ENCODE results near the gene ANAPC15. TPM values are rescaled to one million over a fixed set of nuclear protein-coding genes. Genes with fewer than 3 reads are reported as not detected.

ANAPC15 gene
- total RNA-seq, 5 donors from 2014 or later (not counting 1 experiment from before 2014, with no cell fraction given): 44.8 to 51.0 (median 47.7) TPM

DNA sequence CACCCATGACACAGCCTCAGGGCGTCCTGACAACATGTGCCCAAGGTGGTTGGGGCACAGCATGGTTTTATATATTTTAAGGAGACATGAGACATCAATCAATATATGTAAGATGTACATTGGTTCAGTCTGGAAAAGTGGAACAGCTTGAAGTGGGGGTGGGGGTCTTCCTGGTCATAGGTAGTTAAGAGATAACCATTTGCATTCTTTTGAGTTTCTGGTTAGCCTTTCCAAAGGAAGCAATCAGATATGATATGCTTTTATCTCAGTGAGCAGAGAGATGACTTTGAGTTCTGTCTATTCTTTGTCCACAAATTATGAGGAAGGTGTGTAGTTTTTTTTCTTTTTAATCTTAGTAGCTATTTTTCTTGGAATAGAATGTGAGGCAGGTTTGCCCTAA, 10.1 kb upstream of the ANAPC15 start:
- Histone ChIP-seq H3K27ac (ENCODE audit: low read length) (no peak overlapping the region), H3K4me3 (ENCODE audit: control insufficient read depth in 1 of 2, extremely low read depth in 1 of 2, low read length in 1 of 2) (no peak overlapping the region), H3K36me3 (ENCODE audit: control insufficient read depth in 2 of 2, extremely low read depth in 1 of 2, insufficient read depth in 1 of 2, low read length in 1 of 2) (no peaks in the 10 kb centered on the region), H3K4me1 (ENCODE audit: control insufficient read depth in 1 of 2, extremely low read depth in 1 of 2, insufficient read depth in 2 of 2, low read length in 2 of 2) (no peaks in the 10 kb centered on the region), H3K9me3 (no peaks in the 10 kb centered on the region), H3K27me3 (replicated peaks in 1 of 2; ENCODE audit: control insufficient read depth in 2 of 2, extremely low read depth in 1 of 2, insufficient read depth in 2 of 2, low read length in 1 of 2) (peaks cover 0 to 24% of the 10 kb centered on the region in 2 experiments)
- DNase-seq: no peak
- no CpG with 5 or more reads among the region's 1 CpG for WGBS (ENCODE audit: insufficient coverage)
- CTCF ChIA-PET: no interaction called here
- no peak for ATAC-seq (replicated peaks in 1 of 4)
- POLR2A ChIA-PET: no interaction called here
- H3K27me3 Mint-ChIP-seq: peaks cover 8 to 13% of the 10 kb centered on the region in 2 donors
- no peaks in the 10 kb centered on the region for H3K36me3 Mint-ChIP-seq
- H3K9me3 Mint-ChIP-seq: peaks cover 0 to 4% (median 1%) of the 10 kb centered on the region in 3 donors
- H3K4me3 Mint-ChIP-seq: no peak overlapping the region
- no peaks in the 10 kb centered on the region for H3K4me1 Mint-ChIP-seq
- no peak overlapping the region for H3K27ac Mint-ChIP-seq

DNA sequence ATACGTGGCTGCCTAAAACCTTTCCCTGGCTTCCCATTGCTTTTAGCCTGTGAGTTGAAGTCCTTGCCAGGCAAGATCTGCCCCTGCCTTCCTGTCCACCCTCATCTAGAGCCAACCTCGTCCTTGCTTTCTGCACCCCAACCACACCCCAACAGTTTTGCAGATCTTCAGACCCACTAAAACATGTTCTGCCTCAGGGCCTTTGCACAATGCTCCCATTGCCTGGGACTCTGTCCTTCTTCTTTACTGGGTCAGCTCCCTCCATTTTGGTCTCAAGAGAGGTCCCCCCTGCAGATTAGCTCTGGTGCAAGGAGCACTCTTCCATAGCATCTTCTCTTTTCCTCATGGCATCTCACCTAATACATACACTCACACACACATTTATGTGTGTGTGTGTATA, 8.4 kb upstream of the ANAPC15 start:
- Mint-ChIP-seq H3K9me3 (no peaks in the 10 kb centered on the region), H3K4me1 (no peaks in the 10 kb centered on the region), H3K4me3 (no peak overlapping the region), H3K36me3 (no peaks in the 10 kb centered on the region), H3K27ac (no peak overlapping the region), H3K27me3 (peaks cover 15 to 21% of the 10 kb centered on the region in 2 donors)
- no peak overlapping the region for H3K4me3 ChIP-seq (ENCODE audit: control insufficient read depth in 1 of 2, extremely low read depth in 1 of 2, low read length in 1 of 2)
- H3K4me1 ChIP-seq (ENCODE audit: control insufficient read depth in 1 of 2, extremely low read depth in 1 of 2, insufficient read depth in 2 of 2, low read length in 2 of 2): no peaks in the 10 kb centered on the region
- H3K27me3 ChIP-seq (replicated peaks in 1 of 2; ENCODE audit: control insufficient read depth in 2 of 2, extremely low read depth in 1 of 2, insufficient read depth in 2 of 2, low read length in 1 of 2): peaks cover 0 to 30% of the 10 kb centered on the region in 2 experiments
- 70% methylated on average over 2 of the region's 2 CpGs for WGBS (ENCODE audit: insufficient coverage)
- no peaks in the 10 kb centered on the region for H3K9me3 ChIP-seq
- DNase-seq (no peak), ATAC-seq (replicated peaks in 1 of 4) (no peak)
- no peak overlapping the region for H3K27ac ChIP-seq (ENCODE audit: low read length)
- ChIA-PET CTCF (no interaction called here), POLR2A (no interaction called here)
- H3K36me3 ChIP-seq (ENCODE audit: control insufficient read depth in 2 of 2, extremely low read depth in 1 of 2, insufficient read depth in 1 of 2, low read length in 1 of 2): no peaks in the 10 kb centered on the region

DNA sequence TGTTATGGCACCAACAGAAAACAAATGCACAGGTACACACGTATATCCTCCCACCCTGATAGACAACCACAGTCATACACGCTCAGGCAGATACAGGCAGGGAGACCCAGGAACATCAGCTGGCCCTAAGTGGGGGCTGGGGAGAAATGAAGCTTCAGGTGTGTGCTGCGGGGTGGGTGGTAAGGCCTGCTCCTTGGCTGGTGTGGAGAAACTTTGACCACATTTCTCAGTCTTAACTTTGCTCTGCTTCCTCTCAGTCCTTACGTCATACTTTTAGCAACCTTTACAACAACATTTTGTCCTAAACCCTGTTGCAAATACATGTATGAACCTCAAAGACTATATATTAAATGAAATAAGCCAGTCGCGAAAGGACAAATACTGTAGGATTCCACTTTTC, 6.7 kb upstream of the ANAPC15 start:
- H3K27ac ChIP-seq (ENCODE audit: low read length): no peak overlapping the region
- Mint-ChIP-seq H3K36me3 (no peaks in the 10 kb centered on the region), H3K4me1 (no peaks in the 10 kb centered on the region), H3K9me3 (no peaks in the 10 kb centered on the region), H3K27ac (no peak overlapping the region), H3K4me3 (no peak overlapping the region), H3K27me3 (peaks cover 15 to 21% of the 10 kb centered on the region in 2 donors)
- H3K36me3 ChIP-seq (ENCODE audit: control insufficient read depth in 2 of 2, extremely low read depth in 1 of 2, insufficient read depth in 1 of 2, low read length in 1 of 2): no peaks in the 10 kb centered on the region
- ChIA-PET CTCF (interaction anchor here in 1 of 2 donors (0.6 kb wide), 1 partner anchor 25 kb away, joined by 4 read pairs; no protein-coding TSS in a partner anchor), POLR2A (interaction anchor here in 1 of 2 donors (0.5 kb wide), 1 partner anchor 10 kb away, joined by 3 read pairs; no protein-coding TSS in a partner anchor)
- ATAC-seq (replicated peaks in 1 of 4) (no peak), DNase-seq (no peak)
- H3K27me3 ChIP-seq (replicated peaks in 1 of 2; ENCODE audit: control insufficient read depth in 2 of 2, extremely low read depth in 1 of 2, insufficient read depth in 2 of 2, low read length in 1 of 2): peaks cover 0 to 26% of the 10 kb centered on the region in 2 experiments
- WGBS (ENCODE audit: insufficient coverage): no CpG with 5 or more reads among the region's 6 CpGs
- H3K4me1 ChIP-seq (ENCODE audit: control insufficient read depth in 1 of 2, extremely low read depth in 1 of 2, insufficient read depth in 2 of 2, low read length in 2 of 2): no peaks in the 10 kb centered on the region
- no peaks in the 10 kb centered on the region for H3K9me3 ChIP-seq
- no peak overlapping the region for H3K4me3 ChIP-seq (ENCODE audit: control insufficient read depth in 1 of 2, extremely low read depth in 1 of 2, low read length in 1 of 2)

- POLR2A ChIA-PET: no interaction called here
- Histone ChIP-seq H3K4me3 (ENCODE audit: control insufficient read depth in 1 of 2, extremely low read depth in 1 of 2, low read length in 1 of 2) (no peak overlapping the region), H3K4me1 (ENCODE audit: control insufficient read depth in 1 of 2, extremely low read depth in 1 of 2, insufficient read depth in 2 of 2, low read length in 2 of 2) (peaks cover 8 to 17% of the 10 kb centered on the region in 2 experiments), H3K27me3 (replicated peaks in 1 of 2; ENCODE audit: control insufficient read depth in 2 of 2, extremely low read depth in 1 of 2, insufficient read depth in 2 of 2, low read length in 1 of 2) (peaks cover 0 to 22% of the 10 kb centered on the region in 2 experiments), H3K9me3 (no peaks in the 10 kb centered on the region), H3K36me3 (ENCODE audit: control insufficient read depth in 2 of 2, extremely low read depth in 1 of 2, insufficient read depth in 1 of 2, low read length in 1 of 2) (no peaks in the 10 kb centered on the region), H3K27ac (ENCODE audit: low read length) (no peak overlapping the region)
- ATAC-seq (replicated peaks in 1 of 4) (no peak), DNase-seq (no peak)
- no peak overlapping the region for H3K27ac Mint-ChIP-seq
- H3K27me3 Mint-ChIP-seq: peaks cover 15% of the 10 kb centered on the region in 2 donors
- H3K9me3 Mint-ChIP-seq: no peaks in the 10 kb centered on the region
- H3K4me1 Mint-ChIP-seq: peaks cover 19 to 23% (median 21%) of the 10 kb centered on the region in 3 donors
- CTCF ChIA-PET: no interaction called here
- 89% methylated on average over 5 of the region's 6 CpGs for WGBS (ENCODE audit: insufficient coverage)
- H3K36me3 Mint-ChIP-seq: no peaks in the 10 kb centered on the region
- H3K4me3 Mint-ChIP-seq: no peak overlapping the region
Measured at GRCh38 chr11:72116019-72116755, 3.7 kb upstream of the ANAPC15 start.

- Mint-ChIP-seq H3K9me3 (no peaks in the 10 kb centered on the region), H3K27ac (no peak overlapping the region), H3K27me3 (peaks cover 9 to 11% of the 10 kb centered on the region in 2 donors), H3K36me3 (peaks cover 11% of the 10 kb centered on the region), H3K4me1 (peaks cover 22 to 28% (median 28%) of the 10 kb centered on the region in 3 donors), H3K4me3 (no peak overlapping the region)
- CTCF ChIA-PET: interaction anchor here (0.8 to 3.0 kb wide), 3 partner anchors 29 to 91 kb away, joined by 3 to 13 read pairs (median 3); no protein-coding TSS in a partner anchor
- Histone ChIP-seq H3K4me3 (ENCODE audit: control insufficient read depth in 1 of 2, extremely low read depth in 1 of 2, low read length in 1 of 2) (no peak overlapping the region), H3K27me3 (replicated peaks in 1 of 2; ENCODE audit: control insufficient read depth in 2 of 2, extremely low read depth in 1 of 2, insufficient read depth in 2 of 2, low read length in 1 of 2) (peaks cover 0 to 14% of the 10 kb centered on the region in 2 experiments), H3K9me3 (no peaks in the 10 kb centered on the region), H3K36me3 (ENCODE audit: control insufficient read depth in 2 of 2, extremely low read depth in 1 of 2, insufficient read depth in 1 of 2, low read length in 1 of 2) (peaks cover 5 to 15% of the 10 kb centered on the region in 2 donors), H3K27ac (ENCODE audit: low read length) (no peak overlapping the region), H3K4me1 (ENCODE audit: control insufficient read depth in 1 of 2, extremely low read depth in 1 of 2, insufficient read depth in 2 of 2, low read length in 2 of 2) (peaks cover 8 to 21% of the 10 kb centered on the region in 2 experiments)
- ATAC-seq (replicated peaks in 1 of 4) (no peak), DNase-seq (no peak)
- POLR2A ChIA-PET: no interaction called here
- 100% methylated on average over 1 of the region's 1 CpG for WGBS (ENCODE audit: insufficient coverage)
Measured at GRCh38 chr11:72114570-72114969, 2.1 kb upstream of the ANAPC15 start.

- Mint-ChIP-seq H3K27ac (peak overlapping the region; percentile 99 to 100), H3K9me3 (no peaks in the 10 kb centered on the region), H3K36me3 (peaks cover 11% of the 10 kb centered on the region), H3K27me3 (peaks cover 7% of the 10 kb centered on the region in 2 donors), H3K4me3 (peak overlapping the region; percentile 89 to 96 (median 92)), H3K4me1 (peaks cover 22 to 28% (median 28%) of the 10 kb centered on the region in 3 donors)
- CTCF ChIA-PET: interaction anchor here in 1 of 2 donors (0.6 to 3.0 kb wide), 4 partner anchors 12 to 88 kb away, joined by 3 to 13 read pairs (median 6); no protein-coding TSS in a partner anchor
- Histone ChIP-seq H3K9me3 (no peaks in the 10 kb centered on the region), H3K27me3 (replicated peaks in 1 of 2; ENCODE audit: control insufficient read depth in 2 of 2, extremely low read depth in 1 of 2, insufficient read depth in 2 of 2, low read length in 1 of 2) (peaks cover 0 to 6% of the 10 kb centered on the region in 2 experiments), H3K27ac (ENCODE audit: low read length) (peak overlapping the region; percentile 91), H3K4me1 (ENCODE audit: control insufficient read depth in 1 of 2, extremely low read depth in 1 of 2, insufficient read depth in 2 of 2, low read length in 2 of 2) (peaks cover 8 to 21% of the 10 kb centered on the region in 2 experiments), H3K4me3 (ENCODE audit: control insufficient read depth in 1 of 2, extremely low read depth in 1 of 2, low read length in 1 of 2) (peak overlapping the region; percentile 79 to 97), H3K36me3 (ENCODE audit: control insufficient read depth in 2 of 2, extremely low read depth in 1 of 2, insufficient read depth in 1 of 2, low read length in 1 of 2) (peaks cover 5 to 18% of the 10 kb centered on the region in 2 donors)
- POLR2A ChIA-PET: interaction anchor here in 1 of 2 donors (1.0 kb wide), 1 partner anchor 72 kb away, joined by 4 read pairs; no protein-coding TSS in a partner anchor
- DNase-seq (no peak), ATAC-seq (replicated peaks in 1 of 4) (peak in 1 of 4 experiments; percentile 17)
- WGBS (ENCODE audit: insufficient coverage): 60% methylated on average over 5 of the region's 9 CpGs
Measured at GRCh38 chr11:72112978-72113808, 698 bp upstream of the ANAPC15 start.

All from T-cell (primary cell).